Activated naive CD4-positive, alpha-beta T cell treated with anti-CD3 and anti-CD28 coated beads, Interleukin-2, amount 50 U/mL, for 72 hours (primary cell): ENCODE results near the gene COPS4. TPM values are rescaled to one million over a fixed set of nuclear protein-coding genes. Genes with fewer than 3 reads are reported as not detected.

ENCODE experiments used
- total RNA-seq, 2 donors: library from RNA; stranded (reverse); gene quantifications; one replicate each; pipeline ENCODE4 v1.2.3, GENCODE V29; 2022

COPS4 gene
- total RNA-seq, 2 donors from 2014 or later = 30.9 to 32.4 TPM

Other genes with a start within 250 kb of the COPS4 start
- 1 to 10 TPM in 1 of 2 donors, under 1 TPM in 1; 0.52 to 1.9 TPM for gene SCD5, start 236.4 kb upstream of the COPS4 start, total RNA-seq
- gene SEC31A, start 144.0 kb upstream of the COPS4 start, total RNA-seq = 100 to 1,000 TPM in 1 of 2 donors, 10 to 100 TPM in 1; 93.9 to 124 TPM
- gene THAP9, start 134.4 kb upstream of the COPS4 start, total RNA-seq = 1 to 10 TPM; 2.3 to 6.7 TPM
- 10 to 100 TPM; 25.4 to 27.6 TPM for gene LIN54, start 24.4 kb upstream of the COPS4 start, total RNA-seq
- gene PLAC8, start 79.5 kb downstream of the COPS4 start, total RNA-seq = 100 to 1,000 TPM in 1 of 2 donors, 10 to 100 TPM in 1; 23.3 to 169 TPM
- 10 to 100 TPM; 17.8 to 18.7 TPM for gene COQ2, start 249.6 kb downstream of the COPS4 start, total RNA-seq